Measurements from ENCODE around the gene RPP40. TPM values are rescaled to one million over a fixed set of nuclear protein-coding genes. Genes with fewer than 3 reads are reported as not detected.

RPP40 gene
- total and polyA plus RNA-seq, 2 of the 13 experiments (the other 11 are each of a cell fraction or from before 2014, with no cell fraction given) = 18.0 to 41.2 TPM

DNA sequence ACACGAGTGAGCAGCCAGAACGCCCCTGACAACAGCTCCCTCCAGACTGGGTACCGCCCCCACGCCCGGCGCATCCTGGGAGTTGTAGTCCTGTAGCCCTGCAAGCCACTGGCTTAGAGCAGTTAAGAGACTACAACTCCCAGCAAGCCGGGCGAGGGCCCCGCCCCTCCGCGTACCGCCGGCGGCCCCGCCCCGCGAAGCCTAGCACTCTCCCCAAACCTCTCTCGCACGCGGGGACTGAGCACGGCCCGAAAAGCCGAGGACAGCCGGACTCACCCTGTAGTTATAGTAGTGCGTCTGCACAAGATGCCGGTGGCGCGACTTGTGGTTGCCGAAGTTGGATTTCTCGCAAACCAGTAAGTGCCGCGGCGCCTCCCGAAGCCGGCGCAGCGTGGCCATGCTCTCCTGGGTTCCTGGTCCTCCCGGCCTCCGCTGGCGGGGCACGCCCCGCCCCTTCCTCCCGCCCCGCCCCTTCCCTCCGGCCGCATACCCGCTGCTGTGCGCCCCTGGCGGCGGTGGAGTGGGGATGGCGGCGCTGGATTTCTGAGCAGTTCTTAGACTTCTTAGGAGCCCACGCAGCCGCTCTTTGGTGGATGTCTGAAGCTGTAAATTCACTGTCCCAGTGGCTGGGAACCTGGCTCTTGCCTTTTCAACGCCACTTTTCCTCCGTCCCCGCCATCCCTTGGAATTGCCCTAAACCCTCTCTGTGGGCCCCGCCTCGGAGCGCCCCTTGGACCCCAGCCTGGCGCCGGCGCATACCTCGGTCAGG lies at the start of gene RPP40 (continued):
- TF ChIP-seq HNF4G (IDR thresholded peaks at IDR 0.05; ENCODE audit: borderline replicate concordance, low read depth, low read length) (peak; percentile 88), HNF4G (CRISPR knock-in tag; IDR thresholded peaks at IDR 0.05; ENCODE audit: borderline replicate concordance, low read depth) (0 out of 2 replicates have a peak, but pooled peaks have one; percentile 59), DNMT3B (CRISPR knock-in tag; conservative IDR thresholded peaks at IDR 0.05) (peak; percentile 53; the same call in 1 of the 2 replicates), TOPORS (CRISPR knock-in tag; IDR thresholded peaks at IDR 0.05) (no peak), RBAK (CRISPR knock-in tag; IDR thresholded peaks at IDR 0.05) (no peak), ZFAT (CRISPR knock-in tag; conservative IDR thresholded peaks at IDR 0.05) (peak; percentile 81), CENPT (CRISPR knock-in tag; IDR thresholded peaks at IDR 0.05; ENCODE audit: low read depth) (no peak), RELA (CRISPR knock-in tag; IDR thresholded peaks at IDR 0.05) (peak; percentile 86; the same call in 1 of the 2 replicates), ZNF251 (CRISPR knock-in tag; IDR thresholded peaks at IDR 0.05) (no peak), JDP2 (CRISPR knock-in tag; IDR thresholded peaks at IDR 0.05; ENCODE audit: borderline replicate concordance) (no peak; the same call in 1 of the 2 replicates), KLF12 (CRISPR knock-in tag; IDR thresholded peaks at IDR 0.05; ENCODE audit: borderline replicate concordance) (peak; percentile 95), MEIS2 (CRISPR knock-in tag; IDR thresholded peaks at IDR 0.05) (peak; percentile 12; the same call in 1 of the 2 replicates), NFKBIZ (CRISPR knock-in tag; IDR thresholded peaks at IDR 0.05) (0 out of 2 replicates have a peak, but pooled peaks have one; percentile 77), ZNF720 (CRISPR knock-in tag; IDR thresholded peaks at IDR 0.05) (no peak)
- TF ChIP-seq, protein P1, sequence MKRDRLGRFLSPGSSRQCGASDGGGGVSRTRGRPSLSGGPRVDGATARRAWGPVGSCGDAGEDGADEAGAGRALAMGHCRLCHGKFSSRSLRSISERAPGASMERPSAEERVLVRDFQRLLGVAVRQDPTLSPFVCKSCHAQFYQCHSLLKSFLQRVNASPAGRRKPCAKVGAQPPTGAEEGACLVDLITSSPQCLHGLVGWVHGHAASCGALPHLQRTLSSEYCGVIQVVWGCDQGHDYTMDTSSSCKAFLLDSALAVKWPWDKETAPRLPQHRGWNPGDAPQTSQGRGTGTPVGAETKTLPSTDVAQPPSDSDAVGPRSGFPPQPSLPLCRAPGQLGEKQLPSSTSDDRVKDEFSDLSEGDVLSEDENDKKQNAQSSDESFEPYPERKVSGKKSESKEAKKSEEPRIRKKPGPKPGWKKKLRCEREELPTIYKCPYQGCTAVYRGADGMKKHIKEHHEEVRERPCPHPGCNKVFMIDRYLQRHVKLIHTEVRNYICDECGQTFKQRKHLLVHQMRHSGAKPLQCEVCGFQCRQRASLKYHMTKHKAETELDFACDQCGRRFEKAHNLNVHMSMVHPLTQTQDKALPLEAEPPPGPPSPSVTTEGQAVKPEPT (CRISPR knock-in tag; IDR thresholded peaks at IDR 0.05; ENCODE audit: low read depth) = no peak
- TF ChIP-seq, protein P2, sequence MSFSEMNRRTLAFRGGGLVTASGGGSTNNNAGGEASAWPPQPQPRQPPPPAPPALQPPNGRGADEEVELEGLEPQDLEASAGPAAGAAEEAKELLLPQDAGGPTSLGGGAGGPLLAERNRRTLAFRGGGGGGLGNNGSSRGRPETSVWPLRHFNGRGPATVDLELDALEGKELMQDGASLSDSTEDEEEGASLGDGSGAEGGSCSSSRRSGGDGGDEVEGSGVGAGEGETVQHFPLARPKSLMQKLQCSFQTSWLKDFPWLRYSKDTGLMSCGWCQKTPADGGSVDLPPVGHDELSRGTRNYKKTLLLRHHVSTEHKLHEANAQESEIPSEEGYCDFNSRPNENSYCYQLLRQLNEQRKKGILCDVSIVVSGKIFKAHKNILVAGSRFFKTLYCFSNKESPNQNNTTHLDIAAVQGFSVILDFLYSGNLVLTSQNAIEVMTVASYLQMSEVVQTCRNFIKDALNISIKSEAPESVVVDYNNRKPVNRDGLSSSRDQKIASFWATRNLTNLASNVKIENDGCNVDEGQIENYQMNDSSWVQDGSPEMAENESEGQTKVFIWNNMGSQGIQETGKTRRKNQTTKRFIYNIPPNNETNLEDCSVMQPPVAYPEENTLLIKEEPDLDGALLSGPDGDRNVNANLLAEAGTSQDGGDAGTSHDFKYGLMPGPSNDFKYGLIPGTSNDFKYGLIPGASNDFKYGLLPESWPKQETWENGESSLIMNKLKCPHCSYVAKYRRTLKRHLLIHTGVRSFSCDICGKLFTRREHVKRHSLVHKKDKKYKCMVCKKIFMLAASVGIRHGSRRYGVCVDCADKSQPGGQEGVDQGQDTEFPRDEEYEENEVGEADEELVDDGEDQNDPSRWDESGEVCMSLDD (CRISPR knock-in tag; IDR thresholded peaks at IDR 0.05; ENCODE audit: borderline replicate concordance) = peak; percentile 24
- TF ChIP-seq, protein P3, sequence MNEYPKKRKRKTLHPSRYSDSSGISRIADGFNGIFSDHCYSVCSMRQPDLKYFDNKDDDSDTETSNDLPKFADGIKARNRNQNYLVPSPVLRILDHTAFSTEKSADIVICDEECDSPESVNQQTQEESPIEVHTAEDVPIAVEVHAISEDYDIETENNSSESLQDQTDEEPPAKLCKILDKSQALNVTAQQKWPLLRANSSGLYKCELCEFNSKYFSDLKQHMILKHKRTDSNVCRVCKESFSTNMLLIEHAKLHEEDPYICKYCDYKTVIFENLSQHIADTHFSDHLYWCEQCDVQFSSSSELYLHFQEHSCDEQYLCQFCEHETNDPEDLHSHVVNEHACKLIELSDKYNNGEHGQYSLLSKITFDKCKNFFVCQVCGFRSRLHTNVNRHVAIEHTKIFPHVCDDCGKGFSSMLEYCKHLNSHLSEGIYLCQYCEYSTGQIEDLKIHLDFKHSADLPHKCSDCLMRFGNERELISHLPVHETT (CRISPR knock-in tag; conservative IDR thresholded peaks at IDR 0.05) = no peak; the same call in 1 of the 2 replicates
- TF ChIP-seq, protein P4, sequence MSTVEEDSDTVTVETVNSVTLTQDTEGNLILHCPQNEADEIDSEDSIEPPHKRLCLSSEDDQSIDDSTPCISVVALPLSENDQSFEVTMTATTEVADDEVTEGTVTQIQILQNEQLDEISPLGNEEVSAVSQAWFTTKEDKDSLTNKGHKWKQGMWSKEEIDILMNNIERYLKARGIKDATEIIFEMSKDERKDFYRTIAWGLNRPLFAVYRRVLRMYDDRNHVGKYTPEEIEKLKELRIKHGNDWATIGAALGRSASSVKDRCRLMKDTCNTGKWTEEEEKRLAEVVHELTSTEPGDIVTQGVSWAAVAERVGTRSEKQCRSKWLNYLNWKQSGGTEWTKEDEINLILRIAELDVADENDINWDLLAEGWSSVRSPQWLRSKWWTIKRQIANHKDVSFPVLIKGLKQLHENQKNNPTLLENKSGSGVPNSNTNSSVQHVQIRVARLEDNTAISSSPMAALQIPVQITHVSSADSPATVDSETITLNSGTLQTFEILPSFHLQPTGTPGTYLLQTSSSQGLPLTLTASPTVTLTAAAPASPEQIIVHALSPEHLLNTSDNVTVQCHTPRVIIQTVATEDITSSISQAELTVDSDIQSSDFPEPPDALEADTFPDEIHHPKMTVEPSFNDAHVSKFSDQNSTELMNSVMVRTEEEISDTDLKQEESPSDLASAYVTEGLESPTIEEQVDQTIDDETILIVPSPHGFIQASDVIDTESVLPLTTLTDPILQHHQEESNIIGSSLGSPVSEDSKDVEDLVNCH (CRISPR knock-in tag; IDR thresholded peaks at IDR 0.05) = no peak
- TF ChIP-seq, protein P5, sequence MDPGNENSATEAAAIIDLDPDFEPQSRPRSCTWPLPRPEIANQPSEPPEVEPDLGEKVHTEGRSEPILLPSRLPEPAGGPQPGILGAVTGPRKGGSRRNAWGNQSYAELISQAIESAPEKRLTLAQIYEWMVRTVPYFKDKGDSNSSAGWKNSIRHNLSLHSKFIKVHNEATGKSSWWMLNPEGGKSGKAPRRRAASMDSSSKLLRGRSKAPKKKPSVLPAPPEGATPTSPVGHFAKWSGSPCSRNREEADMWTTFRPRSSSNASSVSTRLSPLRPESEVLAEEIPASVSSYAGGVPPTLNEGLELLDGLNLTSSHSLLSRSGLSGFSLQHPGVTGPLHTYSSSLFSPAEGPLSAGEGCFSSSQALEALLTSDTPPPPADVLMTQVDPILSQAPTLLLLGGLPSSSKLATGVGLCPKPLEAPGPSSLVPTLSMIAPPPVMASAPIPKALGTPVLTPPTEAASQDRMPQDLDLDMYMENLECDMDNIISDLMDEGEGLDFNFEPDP (CRISPR knock-in tag; conservative IDR thresholded peaks at IDR 0.05) = no peak
